Activated T-cell treated with anti-CD3 and anti-CD28 coated beads for 1 hour (primary cell): ENCODE results near the gene ATP5PO.
A peak's percentile ranks its signal among the peaks of the same experiment; 100 is the strongest.
"Not testable (repeated sequence)": the region's sequence is repeated elsewhere in the genome, so short reads cannot be mapped to it uniquely, and the experiment has no call there.

ENCODE experiments used
- DNase-seq: peaks from one replicate; pipeline ENCODE4 v3.0.0-alpha.2; 2020; ENCODE audit warnings: low read depth

ATP5PO gene

DNA sequence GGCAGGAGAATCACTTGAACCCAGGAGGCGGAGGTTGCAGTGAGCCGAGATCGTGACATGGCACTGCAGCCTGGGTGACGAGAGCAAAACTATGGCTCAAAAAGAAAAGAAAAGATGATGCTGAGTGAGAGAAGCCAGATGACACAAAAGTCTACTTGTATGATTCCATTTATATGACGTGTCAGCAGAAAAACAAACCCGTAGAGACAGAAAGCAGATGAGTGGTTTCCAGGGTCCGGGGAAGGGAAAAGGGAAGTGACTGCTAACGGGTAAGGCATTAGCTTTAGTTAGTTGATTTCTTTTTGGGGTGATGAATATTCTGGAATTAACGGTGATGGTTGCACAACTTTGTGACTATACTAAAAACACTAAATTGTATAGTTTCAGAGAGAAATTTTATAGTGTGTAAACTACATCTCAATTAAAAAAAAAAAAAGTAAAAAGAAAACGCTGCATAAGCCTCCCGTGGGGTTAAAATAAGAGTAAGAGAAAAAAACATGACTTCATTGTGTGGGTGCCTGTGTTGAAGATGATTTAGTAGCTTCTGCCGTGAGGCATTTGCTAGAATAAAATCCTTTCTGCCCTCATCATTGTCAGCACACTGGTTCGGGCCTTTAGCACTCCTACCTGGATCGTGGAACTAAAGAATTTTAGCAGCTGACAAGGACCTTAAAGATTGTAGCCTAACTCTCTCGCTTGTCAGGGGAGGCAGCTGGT, 24.7 kb upstream of the ATP5PO start:
- no peak for DNase-seq

DNA sequence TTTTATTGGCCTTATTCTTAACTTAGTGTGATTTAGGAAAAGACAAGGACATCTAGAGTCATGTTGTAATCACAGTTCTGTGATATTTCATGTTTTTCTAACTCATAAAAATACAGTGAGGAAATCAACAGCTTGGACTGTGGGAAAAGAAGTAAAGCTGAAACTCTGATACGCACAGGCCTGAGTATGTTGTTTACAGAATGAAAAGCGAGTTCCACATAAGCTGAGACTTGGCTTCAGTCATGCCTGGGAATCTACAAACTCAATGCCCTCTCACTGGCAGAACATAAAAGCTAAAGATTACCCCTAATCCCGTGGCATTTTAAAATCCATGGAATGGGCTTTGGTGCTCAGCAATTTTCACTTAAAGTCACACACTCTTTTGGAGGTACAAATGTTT, 23.6 kb upstream of the ATP5PO start:
- DNase-seq: no peak

DNA sequence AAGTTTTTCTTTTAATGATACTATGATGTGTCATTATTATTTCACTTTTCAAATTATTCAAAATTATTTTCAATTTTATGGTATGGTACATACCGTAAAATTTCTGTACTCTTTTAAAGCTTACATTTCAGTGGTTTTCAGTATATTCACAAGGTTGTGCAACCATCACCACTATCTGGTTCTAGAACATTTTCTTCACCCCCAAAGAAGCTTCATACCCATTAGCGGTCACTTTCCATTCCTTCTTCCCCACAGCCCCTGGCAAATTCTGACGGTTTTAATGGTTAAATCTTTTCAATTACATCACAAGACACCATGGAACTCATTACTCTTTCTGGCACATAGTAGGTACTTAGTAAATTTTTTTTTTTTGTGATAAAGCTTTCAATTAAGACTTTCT, 22.8 kb upstream of the ATP5PO start:
- no peak for DNase-seq

DNA sequence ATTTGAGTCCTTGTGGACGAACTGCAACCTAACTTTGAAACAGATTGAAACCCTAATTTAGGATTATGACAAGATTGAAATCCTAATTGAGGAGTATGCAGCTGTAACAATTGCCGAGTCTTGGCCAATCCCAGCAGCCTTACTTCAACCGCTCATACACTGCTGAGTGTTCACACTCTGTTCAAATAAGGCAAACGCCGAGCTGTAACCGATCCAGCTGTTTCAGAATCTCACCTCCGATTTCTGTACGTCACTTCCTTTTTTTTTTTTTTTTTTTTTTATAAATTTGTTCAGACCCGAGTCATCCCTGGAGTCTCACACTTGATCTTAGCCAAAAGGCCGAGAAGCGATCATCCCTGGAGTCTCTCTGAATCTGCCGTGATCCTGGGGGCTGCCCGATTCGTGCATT, 22.3 kb upstream of the ATP5PO start:
- no peak for DNase-seq

DNA sequence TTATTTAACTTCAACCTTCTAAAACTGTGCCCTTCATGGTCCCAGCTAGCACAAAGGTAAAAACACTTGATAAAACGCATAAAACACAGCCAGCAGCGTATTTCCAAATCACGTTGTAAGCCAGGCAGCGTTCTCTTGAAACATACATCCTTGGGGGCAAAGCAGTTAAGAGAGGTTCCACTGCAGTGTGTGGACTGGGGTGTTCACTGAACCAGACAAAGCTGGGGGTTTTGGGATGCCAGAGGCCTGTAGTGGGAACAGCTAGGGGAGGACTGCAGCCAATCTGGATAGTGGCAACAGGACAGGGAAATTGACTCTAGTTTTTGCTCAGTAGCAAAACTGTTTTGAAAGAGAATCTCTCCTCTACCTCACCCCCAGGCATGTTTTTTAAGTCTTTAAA, 21.5 kb upstream of the ATP5PO start:
- no peak for DNase-seq

DNA sequence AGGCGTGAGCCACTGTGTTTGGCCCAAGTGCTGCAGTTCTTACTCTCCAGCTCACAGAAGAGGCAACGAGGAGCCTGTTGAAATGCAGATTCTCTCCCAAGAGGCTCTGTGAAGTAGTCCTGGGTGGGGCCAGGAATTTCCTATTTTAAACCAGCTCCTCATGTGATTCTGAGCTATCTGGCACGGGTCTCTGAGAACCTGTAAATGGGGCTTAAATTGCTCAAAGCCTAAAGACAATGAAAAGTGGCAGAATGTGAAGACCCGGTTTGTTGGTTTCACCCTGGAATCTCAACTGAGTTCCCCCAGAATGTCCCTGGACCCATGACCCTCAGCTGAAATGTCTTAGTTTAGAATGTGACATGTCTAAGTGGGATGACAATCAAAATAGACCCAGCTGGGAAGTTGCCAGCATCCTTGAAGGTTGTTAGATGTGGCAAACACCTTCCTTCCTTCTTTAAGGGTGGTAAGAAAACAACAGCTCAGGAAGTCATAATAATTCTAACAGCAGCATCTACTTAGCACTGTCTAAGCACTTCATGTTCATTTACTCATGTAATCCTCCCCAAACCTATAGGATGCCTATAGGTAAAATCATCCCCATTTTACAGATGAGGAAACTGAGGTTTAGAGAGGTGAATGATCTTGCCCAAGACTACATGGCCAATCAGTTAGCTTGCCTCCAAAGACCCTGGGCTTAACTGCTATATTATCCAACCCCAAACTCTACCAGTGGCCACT, 20.9 kb upstream of the ATP5PO start:
- no peak for DNase-seq

DNA sequence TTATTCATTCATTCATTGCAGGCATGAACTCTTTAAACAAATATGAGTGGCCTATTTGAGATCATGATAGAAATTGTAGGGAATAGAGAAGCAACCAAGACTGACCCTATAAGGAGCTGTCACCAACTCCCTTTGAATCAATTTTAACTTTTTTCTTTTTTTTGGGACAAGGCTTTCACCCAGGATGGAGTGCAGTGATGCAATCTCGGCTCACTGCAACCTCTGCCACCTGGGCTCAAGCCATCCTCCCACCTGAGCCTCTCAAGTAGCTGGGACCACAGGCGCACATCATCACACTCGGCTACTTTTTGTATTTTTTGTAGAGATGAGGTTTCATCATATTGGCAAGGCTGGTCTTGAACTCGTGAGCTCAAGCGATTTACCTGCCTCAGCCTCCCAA, 17.1 kb upstream of the ATP5PO start:
- no peak for DNase-seq

DNA sequence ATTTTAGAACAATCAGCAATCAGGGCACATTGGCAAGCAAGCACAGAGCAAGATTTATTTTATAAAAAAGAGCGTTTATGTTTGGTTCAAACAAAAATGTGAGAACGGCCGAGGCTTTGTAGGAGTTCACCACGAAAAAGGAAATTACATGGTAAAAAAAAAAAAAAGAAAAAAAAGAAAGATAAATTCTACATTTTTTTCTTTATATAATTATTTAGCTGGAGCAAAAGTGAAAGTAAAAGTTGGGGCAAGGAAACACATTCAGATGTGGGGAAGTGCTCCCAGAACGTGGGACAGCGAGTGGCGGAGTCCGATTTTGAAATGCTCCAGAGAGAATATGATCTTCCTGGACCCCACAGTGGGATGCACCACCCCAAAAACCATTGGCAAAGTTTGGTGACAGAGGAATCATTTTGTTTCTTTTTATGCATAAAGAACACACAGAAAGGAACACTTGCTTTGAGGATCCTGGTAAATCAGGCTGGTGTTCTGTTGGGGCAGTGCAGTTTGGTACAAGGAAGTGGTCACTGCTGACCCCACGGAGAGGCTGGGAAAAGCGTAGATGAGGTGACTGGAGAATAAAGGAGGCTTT, 16.3 kb upstream of the ATP5PO start:
- no peak for DNase-seq

DNA sequence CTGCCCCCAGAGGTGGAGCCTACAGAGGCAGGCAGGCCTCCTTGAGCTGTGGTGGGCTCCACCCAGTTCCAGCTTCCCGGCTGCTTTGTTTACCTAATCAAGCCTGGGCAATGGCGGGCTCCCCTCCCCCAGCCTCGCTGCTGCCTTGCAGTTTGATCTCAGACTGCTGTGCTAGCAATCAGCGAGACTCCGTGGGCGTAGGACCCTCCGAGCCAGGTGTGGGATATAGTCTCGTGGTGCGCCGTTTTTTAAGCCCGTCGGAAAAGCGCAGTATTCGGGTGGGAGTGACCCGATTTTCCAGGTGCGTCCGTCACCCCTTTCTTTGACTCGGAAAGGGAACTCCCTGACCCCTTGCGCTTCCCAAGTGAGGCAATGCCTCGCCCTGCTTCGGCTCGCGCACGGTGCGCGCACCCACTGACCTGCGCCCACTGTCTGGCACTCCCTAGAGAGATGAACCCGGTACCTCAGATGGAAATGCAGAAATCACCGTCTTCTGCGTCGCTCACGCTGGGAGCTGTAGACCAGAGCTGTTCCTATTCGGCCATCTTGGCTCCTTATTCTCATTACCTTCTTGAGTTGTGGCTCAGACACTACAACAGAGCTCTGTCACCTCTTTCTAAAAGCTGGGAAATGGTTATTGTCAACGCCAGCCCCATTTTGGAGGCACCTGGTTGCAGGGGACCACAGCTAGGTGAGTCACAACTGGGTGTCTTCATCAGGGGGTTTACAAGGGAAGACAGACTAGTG, 15.6 kb upstream of the ATP5PO start:
- DNase-seq: peak; percentile 44

DNA sequence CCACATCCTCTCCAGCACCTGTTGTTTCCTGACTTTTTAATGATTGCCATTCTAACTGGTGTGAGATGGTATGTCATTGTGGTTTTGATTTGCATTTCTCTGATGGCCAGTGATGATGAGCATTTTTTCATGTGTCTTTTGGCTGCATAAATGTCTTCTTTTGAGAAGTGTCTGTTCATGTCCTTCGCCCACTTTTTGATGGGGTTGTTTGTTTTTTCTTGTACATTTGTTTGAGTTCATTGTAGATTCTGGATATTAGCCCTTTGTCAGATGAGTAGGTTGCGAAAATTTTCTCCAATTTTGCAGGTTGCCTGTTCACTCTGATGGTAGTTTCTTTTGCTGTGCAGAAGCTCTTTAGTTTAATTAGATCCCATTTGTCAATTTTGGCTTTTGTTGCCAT, 10.6 kb upstream of the ATP5PO start:
- DNase-seq: not testable (repeated sequence)

DNA sequence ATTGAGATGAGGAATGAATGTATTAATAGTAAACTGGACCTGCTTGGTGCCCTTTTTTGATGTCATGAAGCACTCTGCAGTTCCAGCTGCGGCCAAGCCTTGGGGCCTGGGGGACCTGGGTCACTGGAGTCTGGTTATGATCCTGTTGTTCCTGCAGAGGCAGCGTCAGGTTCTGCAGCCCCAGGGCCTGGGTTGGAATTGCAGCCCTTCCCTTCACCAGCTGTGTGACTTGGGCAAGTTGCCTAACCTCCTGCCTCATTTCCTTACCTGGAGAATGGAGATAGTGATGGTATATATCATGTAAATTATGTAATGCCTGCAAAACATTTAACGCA, 9.1 kb upstream of the ATP5PO start:
- DNase-seq: no peak

DNA sequence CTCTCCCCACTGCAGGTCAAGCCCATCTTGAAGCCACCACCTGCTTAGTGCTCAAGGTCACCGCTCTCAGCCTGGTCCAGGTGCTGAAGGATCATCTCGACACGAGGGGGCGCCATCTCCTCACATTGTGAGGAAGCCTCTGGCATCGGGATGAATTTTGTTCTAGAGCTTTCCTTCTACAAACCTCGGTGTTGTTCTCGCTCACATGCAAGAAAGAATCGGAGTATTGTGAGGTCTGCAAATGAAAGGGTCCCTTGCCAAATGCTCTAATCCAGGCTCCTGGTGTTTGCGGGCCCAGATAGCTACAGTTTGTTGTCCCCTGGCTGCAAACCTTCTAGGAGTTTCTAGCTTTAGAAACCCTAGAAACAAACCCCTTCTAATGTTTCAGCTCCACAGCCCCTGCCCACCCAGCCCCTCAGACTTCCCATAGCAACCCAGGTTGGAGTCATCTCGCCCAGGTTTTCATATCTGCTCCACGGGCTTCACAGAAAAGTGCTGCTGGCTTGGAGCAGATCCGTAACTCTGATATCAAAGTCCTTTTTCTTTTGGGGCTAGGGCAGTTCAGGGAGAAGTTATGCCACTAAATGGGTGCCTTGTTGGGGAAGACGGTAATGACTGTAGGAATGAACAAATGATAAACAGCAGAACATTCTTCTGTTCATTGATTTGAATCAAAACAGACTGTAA, 8.6 kb upstream of the ATP5PO start:
- DNase-seq: peak; percentile 98

DNA sequence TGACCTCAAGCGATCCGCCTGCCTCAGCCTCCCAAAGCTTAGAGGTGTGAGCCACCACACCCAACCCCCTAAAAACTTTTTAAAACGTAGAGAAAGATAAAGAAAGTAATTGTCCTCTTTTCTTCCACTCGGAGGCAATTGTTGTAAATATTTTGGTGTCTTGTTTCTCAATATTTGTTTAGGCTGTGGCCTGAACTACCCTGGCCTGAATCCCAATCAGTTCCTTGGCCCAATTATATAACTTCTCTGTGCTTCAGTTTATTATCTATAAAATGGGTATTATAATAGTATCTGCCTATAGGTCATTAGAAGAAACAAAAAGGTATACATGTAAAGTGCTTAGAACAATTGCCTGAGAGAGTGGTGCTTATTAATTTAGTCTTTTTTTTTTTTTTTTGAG, 1.8 kb upstream of the ATP5PO start:
- no peak for DNase-seq

DNA sequence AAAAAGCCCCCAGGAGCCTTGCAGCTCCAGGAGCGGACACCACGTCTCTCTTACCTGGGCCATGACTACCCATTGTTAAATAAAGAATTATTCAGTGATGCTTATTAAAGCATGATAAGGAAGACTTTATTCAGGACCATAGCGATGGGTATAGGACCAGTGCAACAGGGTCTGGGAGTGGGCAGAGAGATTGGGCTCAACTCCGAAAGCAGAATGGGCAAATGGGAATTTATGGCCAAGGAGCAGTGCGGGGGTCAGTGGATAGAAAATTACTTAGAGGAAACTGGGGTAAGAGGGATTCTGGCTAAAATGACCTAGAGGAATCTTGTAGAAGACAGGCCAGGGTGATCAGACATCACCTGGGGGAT, 580 bp upstream of the ATP5PO start:
- DNase-seq: no peak

DNA sequence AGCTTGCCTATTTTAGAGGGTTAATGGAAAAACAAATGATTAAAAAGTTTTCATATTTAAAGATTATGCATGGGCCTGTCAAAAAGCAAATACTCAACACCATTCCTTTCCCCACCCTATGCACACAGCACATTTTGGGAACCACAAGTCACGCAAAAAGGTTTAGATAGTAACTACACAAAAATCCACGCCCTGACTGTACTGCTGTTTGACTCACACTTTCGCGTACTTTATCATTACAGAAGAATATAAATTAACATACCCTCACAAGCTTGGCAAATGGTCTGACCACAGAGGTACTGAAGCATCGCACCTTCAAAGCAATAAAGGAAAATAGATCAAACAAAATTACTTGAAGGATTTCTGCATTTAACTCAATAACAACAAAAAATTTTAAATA, 1.4 kb downstream of the ATP5PO start:
- no peak for DNase-seq

DNA sequence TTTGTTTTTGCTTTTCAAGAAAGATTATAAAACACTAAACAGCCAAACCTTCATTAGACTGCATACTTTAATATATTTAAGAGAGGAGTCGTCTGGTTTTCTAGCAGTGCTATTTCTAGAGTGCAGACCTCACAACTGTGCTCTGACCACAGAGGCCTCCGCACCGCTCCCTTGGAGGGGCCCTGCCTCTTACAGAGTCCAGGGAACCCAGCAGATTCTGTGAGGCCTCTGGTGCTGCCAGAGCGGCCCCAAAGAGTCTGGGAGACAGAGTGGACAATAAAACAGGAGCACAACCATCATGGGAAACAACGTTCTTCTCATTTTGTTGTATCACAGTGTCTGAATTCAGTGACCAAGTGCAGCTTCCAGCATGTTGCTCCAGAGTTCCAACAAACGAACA, 5.8 kb downstream of the ATP5PO start:
- no peak for DNase-seq

DNA sequence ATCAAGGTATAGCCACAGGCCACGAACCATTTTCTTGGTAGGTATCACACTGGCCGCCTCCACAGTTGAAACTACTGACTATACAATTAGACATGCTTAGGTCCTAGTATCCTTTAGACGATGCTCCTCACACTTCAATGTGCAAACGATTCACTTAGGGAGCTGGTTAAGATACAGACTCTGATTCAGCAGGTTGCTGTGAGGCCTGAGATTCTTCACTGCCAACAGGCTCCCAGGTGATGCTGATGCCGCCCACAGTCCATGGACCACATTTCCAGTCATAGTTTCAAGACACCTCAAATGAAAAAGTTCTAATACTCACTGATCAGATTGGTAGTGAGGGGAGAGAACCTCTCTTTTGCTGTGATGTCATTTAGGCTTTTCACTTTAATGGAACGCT, 6.8 kb downstream of the ATP5PO start:
- no peak for DNase-seq

DNA sequence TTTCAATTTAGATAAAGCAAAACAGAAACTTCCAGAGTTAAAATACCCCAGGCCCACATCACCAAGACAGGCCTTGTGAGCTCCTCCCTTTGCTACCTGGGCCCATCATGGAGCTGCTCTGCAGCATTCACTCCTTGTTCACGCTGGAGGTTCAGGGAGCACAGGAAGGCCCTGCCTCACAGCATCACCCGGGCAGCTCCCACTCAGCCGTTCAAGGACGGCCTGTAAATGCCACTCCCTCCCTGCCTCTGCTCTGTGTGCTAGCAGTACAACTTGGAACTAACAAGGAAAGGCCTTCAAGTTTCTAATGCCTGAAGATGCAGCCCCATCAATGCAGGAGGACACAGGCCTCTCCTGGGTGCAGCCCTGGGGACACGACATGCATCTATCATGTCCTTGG, 11.6 kb downstream of the ATP5PO start:
- no peak for DNase-seq

DNA sequence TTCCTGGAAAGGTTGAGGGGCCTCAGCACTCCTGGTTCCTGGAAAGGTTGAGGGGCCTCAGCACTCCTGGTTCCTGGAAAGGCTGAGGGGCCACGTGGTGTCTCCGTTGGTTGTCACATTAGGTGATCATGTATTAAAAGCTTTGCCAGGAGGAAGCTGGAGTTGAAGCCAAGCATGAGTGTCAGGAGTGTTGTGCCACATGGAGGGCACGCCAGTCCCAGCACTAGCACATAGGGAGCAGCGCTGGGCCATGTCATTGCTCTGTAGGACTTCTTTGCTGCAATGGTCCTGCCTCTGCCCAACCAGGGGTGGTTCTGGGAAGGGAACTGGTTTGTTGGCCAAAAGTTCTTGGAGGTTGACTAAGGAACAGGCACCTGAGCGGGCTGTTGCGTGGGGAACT, 13.3 kb downstream of the ATP5PO start:
- no peak for DNase-seq

DNA sequence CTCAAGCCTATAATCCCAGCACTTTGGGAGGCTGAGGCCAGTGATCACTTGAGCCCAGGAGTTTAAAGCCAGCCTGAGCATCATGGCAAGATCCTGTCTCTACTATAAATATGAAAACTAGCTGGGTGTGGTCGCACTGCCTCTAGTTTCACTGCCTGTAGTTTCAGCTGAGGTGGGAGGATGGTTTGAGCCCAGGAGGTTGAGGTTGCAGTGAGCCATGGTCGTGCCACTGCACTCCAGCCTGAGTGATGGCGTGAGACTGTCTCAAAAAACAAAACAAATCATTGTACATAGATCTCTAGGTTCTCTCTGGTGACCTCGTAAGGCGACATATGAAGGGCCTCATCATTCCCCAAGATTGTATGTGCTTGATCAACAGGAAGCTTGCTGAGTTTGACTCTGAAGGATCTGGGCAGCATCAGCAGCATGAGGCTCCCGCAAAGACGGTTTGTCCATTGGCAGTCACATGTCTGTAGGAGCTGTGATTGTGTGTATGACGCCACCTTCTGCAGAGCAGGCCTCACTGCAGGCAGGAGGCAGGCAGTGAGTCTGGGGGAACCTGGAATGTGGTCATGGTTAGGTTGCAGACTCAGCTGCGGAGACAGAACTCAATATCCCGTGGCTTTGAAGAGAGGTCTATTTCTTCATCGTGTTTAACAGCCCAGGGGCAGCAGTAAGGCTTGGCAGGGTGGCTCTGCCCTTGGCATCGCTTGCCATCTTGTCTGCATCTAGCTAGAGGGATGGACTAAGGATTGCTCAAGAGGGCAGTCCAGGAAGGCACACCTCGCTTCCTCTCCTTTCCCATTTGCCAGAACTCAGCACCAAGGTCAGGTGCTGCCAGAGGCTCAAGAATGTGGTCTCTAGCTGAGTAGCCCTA, 14.0 kb downstream of the ATP5PO start:
- no peak for DNase-seq

DNA sequence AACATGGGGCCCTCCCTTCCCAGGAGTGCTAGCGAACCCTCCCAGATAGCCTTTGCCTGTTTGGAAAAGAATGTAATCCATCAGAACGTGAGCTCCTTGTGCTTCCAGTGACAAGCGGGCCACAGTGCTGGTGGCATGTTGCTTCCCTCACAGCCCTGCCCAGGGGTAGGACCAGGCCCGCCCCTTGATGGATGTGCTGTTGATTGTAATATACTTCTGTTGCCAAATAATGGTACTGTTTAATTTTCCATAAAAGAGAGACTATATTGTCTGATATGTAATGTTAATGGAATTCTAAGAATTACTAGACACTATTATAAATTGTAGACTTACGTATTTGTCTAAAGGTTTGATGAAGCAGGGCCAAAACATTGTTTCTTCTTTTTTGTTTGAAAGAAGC, 16.4 kb downstream of the ATP5PO start:
- DNase-seq: no peak
